GM18519 (cell line): ENCODE data around the gene CACNG8.

Source experiments
- ATAC-seq: cut with Tn5 transposase; IDR thresholded peaks from one replicate; pipeline ENCODE4 v1.9.1; 2021; ENCODE audit warnings: mild to moderate bottlenecking, moderate library complexity; ENCODE audit not compliant: unreplicated experiment, low FRiP score

CACNG8 gene

GRCh38 chr19:53961523-53962356 lies 997 bp upstream of the CACNG8 start:
- ATAC-seq: no peak

DNA sequence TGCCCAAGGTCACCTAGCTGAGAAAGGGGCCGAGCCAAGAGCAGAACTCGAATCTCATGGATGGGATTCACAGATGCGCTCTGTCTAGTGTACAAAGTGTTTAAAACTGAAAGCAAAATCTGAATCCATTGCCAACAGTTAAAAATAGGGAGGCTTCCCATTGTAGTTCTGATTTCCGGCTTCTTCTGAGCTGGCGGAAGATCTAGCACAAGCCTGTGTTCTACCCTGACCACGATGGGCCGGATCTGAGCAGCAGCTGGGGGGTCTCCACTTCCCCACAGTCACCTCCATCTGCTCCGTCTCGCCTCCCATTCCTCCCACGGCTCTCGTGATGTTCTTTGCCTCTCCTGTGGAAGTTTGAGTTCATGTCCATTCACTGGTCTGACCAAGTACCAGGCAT lies 2.4 kb downstream of the CACNG8 start:
- no peak for ATAC-seq

GRCh38 chr19:53966931-53967330 lies 4.2 kb downstream of the CACNG8 start:
- no peak for ATAC-seq

- no peak for ATAC-seq
Measured at GRCh38 chr19:53969366-53969765, 6.6 kb downstream of the CACNG8 start.

GRCh38 chr19:53971673-53972072 lies 8.9 kb downstream of the CACNG8 start:
- no peak for ATAC-seq

- ATAC-seq: no peak
Measured at GRCh38 chr19:53977429-53977990, 14.8 kb downstream of the CACNG8 start.

DNA sequence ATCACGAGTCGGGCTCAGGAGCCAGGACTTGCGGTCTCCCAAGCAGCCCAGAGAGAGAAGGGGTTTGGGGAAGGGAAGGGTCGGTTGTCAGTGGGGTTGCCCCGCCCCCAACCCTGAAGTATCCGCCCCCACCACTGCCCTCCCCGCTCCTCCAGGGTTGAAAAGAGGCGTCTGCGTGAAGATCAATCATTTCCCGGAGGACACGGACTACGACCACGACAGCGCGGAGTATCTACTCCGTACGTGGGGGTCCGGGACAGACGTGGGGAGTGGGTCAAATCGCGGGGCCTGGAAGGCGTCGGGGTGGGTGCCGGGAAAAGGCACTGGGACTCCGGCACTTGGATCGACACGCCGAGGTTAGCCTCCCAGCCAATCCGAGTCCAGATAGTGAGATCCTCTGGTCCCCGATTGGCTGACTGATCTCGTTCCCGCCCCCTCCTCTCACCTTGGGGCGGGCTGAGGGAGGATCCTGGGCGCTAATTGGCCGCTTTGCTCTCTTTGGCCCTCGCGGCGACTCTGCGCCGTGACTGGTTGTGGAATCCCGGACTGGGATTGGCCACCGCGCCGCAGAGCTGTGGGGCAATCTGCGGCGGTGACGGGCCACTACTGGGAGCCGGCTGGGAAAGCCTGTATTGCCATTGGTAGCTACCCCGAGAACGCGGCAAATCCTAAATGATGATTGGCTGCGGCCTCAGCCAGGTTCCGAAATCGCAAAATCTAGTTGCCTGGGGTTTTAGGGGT lies 15.4 kb downstream of the CACNG8 start:
- no peak for ATAC-seq

- no peak for ATAC-seq
Measured at GRCh38 chr19:53978975-53979801, 16.5 kb downstream of the CACNG8 start.

DNA sequence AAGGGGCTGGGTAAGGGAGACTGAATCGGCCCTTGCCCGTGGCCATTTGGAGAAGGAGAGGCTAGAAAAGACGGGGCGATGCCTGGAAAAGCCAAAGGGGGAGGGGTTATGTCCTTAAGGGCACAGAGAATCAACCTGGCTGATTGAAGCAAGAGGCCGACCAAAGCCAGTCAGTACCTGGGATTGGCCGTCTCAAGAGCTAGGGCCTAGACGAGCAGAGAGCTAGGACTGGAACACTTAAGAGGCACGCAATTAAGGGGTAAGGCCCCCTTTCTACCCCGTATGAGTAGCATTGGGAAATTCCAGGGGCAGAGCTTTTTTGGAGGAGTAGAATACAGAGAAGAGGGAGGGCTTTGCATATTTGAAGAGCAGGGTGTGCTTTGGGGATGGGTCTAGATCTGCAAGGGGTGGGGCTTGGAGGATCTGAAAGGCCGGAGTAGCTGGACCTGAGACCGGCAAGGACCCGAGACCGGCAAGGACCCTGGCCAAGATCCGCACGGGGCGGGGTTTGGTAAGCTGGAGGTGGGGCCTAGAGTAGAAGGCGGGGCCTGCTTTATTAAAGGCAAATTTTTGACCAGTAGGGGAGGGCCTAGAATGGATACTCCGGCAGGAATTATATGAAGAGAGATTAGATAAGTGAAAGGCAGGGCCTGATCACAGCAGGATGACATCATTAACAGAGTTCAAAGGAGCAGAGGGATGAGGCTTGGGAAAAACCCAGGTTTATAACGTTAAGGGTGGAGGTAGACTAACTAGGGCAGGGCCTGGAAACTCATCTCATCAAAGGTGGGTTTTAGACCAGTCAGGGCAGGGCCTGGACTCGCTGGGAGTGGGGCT lies 18.0 kb downstream of the CACNG8 start:
- no peak for ATAC-seq

DNA sequence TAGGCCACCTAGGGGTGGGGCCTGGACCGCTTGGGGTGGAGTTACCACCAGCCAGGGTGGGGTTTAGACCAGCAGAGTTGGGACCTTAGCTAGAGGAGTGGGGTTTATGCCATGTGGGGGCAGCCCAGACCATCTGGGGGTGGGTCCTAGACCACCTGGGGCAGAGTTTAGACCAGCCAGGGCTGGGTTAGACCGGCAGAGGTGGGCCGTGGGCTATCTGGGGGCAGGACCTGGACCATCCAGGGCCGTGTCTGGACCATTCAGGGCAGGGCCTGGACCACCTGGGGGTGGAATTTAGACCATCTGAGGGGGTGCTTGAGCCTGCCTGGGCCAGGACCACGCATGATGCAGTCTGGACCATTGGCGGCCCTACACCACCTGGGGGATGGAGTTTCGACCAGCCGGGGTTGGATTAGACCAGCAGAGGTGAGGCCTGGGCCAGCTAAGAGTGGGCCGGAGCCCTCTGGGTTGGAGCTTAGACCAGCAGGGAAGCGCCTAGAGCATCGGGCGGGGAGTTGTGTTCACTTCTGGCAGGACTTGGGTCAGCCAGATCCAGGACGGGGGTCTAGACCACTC lies 18.7 kb downstream of the CACNG8 start:
- ATAC-seq: no peak

DNA sequence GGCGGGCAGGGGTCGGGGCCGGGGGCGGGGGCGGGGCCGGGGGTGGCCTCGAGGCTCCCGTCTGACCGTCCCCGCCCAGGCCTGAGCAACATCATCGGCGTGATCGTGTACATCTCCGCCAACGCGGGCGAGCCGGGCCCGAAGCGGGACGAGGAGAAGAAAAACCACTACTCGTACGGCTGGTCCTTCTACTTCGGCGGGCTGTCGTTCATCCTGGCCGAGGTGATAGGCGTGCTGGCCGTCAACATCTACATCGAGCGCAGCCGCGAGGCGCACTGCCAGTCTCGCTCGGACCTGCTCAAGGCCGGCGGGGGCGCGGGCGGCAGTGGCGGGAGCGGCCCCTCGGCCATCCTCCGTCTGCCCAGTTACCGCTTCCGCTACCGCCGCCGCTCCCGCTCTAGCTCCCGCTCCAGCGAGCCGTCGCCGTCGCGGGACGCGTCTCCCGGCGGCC lies 19.3 kb downstream of the CACNG8 start:
- no peak for ATAC-seq

- ATAC-seq: no peak
Measured at GRCh38 chr19:53982611-53983010, 19.9 kb downstream of the CACNG8 start.

GRCh38 chr19:53983457-53984289 lies 20.9 kb downstream of the CACNG8 start:
- no peak for ATAC-seq

- no peak for ATAC-seq
Measured at GRCh38 chr19:53985863-53986262, 23.1 kb downstream of the CACNG8 start.

- no peak for ATAC-seq
Measured at GRCh38 chr19:53988981-53989380, 26.2 kb downstream of the CACNG8 start.

GRCh38 chr19:53989600-53990533 lies 27.1 kb downstream of the CACNG8 start:
- ATAC-seq: no peak
